Stimulated activated CD8-positive, alpha-beta memory T cell treated with anti-CD3 and anti-CD28 coated beads, Interleukin-7, amount 100 ng/mL, for 24 hours (primary cell): Measurements from ENCODE around the gene LIX1L.

Experiments used
- DNase-seq: peaks from one replicate; pipeline ENCODE4 v3.0.0-alpha.2; 2020; ENCODE audit warnings: low read depth

The LIX1L gene

GRCh38 chr1:145963265-145964019 lies 5.6 kb upstream of the LIX1L start:
- DNase-seq: no peak

GRCh38 chr1:145962157-145963102 lies 4.6 kb upstream of the LIX1L start:
- DNase-seq: no peak

GRCh38 chr1:145961425-145962156 lies 3.8 kb upstream of the LIX1L start:
- no peak for DNase-seq

- no peak for DNase-seq
These were observed 3.2 kb upstream of the LIX1L start for GRCh38 chr1:145961109-145961424.

- DNase-seq: no peak
These were observed 2.8 kb upstream of the LIX1L start for GRCh38 chr1:145960468-145961108.

- DNase-seq: no peak
These were observed 2.2 kb upstream of the LIX1L start for GRCh38 chr1:145959957-145960467.

GRCh38 chr1:145959333-145959732 lies 1.5 kb upstream of the LIX1L start:
- no peak for DNase-seq

- no peak for DNase-seq
These were observed 917 bp upstream of the LIX1L start for GRCh38 chr1:145958734-145959133.

- no peak for DNase-seq
These were observed 905 bp downstream of the LIX1L start for GRCh38 chr1:145956781-145957442.

GRCh38 chr1:145956361-145956760 lies 1.5 kb downstream of the LIX1L start:
- no peak for DNase-seq

GRCh38 chr1:145955436-145955835 lies 2.4 kb downstream of the LIX1L start:
- DNase-seq: no peak

GRCh38 chr1:145953861-145954260 lies 4.0 kb downstream of the LIX1L start:
- no peak for DNase-seq

- no peak for DNase-seq
These were observed 4.9 kb downstream of the LIX1L start for GRCh38 chr1:145952903-145953302.

- no peak for DNase-seq
These were observed 6.3 kb downstream of the LIX1L start for GRCh38 chr1:145951526-145951925.

GRCh38 chr1:145949219-145949618 lies 8.6 kb downstream of the LIX1L start:
- DNase-seq: no peak

GRCh38 chr1:145947551-145947950 lies 10.3 kb downstream of the LIX1L start:
- DNase-seq: no peak

GRCh38 chr1:145946477-145946986 lies 11.3 kb downstream of the LIX1L start:
- no peak for DNase-seq

GRCh38 chr1:145944532-145944931 lies 13.3 kb downstream of the LIX1L start:
- no peak for DNase-seq

GRCh38 chr1:145942871-145943270 lies 14.9 kb downstream of the LIX1L start:
- DNase-seq: no peak

- no peak for DNase-seq
These were observed 15.4 kb downstream of the LIX1L start for GRCh38 chr1:145942405-145942804.

- no peak for DNase-seq
These were observed 20.4 kb downstream of the LIX1L start for GRCh38 chr1:145937436-145937835.
